Heart right ventricle (tissue), 16 donors: Measurements from ENCODE around the gene NUDT22. TPM values are rescaled to one million over a fixed set of nuclear protein-coding genes. Genes with fewer than 3 reads are reported as not detected.

Experiments
- ATAC-seq, 8 donors: fragments of 200-7000 bp; cut with Tn5 transposase; one replicate each; pipeline ENCODE4 v1.9.1; 2020; ENCODE audit warnings: mild to moderate bottlenecking in 8 of 8, moderate library complexity in 8 of 8, moderate number of reproducible peaks in 1 of 8
- DNase-seq, 2 donors: peaks; one replicate each; pipeline ENCODE4 v3.0.0-alpha.2; 2020
- H3K27ac ChIP-seq, 10 donors: fragments of 200-600 bp; sonication (generic) in 2 of 10; one replicate each; pipeline versions ENCODE4 v1.5.0 to v1.8.0; 2020 to 2022; ENCODE audit warnings: mild to moderate bottlenecking in 3 of 10
- H3K27me3 ChIP-seq, 7 donors: fragments of 200-600 bp; one replicate each; pipeline ENCODE4 v1.8.0; 2021 to 2022; ENCODE audit warnings: mild to moderate bottlenecking in 2 of 7
- H3K36me3 ChIP-seq, 9 donors: fragments of 200-600 bp; sonication (generic) in 1 of 9; one replicate each; pipeline versions ENCODE4 v1.5.0 to v1.8.0; 2020 to 2022; ENCODE audit warnings: mild to moderate bottlenecking in 2 of 9
- H3K4me1 ChIP-seq, 9 donors: fragments of 200-600 bp; sonication (generic) in 1 of 9; one replicate each; pipeline versions ENCODE4 v1.5.0 to v1.8.0; 2020 to 2022; ENCODE audit warnings: mild to moderate bottlenecking in 4 of 9
- H3K4me3 ChIP-seq, 10 donors: fragments of 200-600 bp; sonication (generic) in 2 of 10; one replicate each; pipeline versions ENCODE4 v1.5.0 to v1.8.0; 2020 to 2022; ENCODE audit warnings: mild to moderate bottlenecking in 7 of 10, moderate library complexity in 2 of 10
- H3K9me3 ChIP-seq, 11 donors: fragments of 200-600 bp in 10 of 11; sonication (generic) in 2 of 11; one replicate each; pipeline versions ENCODE4 v1.5.0 to v1.8.0; 2013 to 2022; ENCODE audit warnings: mild to moderate bottlenecking in 2 of 11, control low read depth in 1 of 11, moderate library complexity in 1 of 11
- CTCF ChIP-seq, 9 donors: fragments of 200-600 bp; sonication (generic) in 2 of 9; IDR thresholded peaks; one replicate each; pipeline versions ENCODE4 v1.5.0 to v1.8.0; 2021 to 2022; ENCODE audit warnings: antibody characterized with exemption in 9 of 9, mild to moderate bottlenecking in 5 of 9, moderate library complexity in 1 of 9
- WGBS, 2 donors: extraction: QIAGEN DNeasy Blood & Tissue Kit; methylation state at CpG; one replicate each; pipeline ENCODE4 v1.1.7; 2013; ENCODE audit warnings: inconsistent platforms in 1 of 2; 5-methylcytosine and 5-hydroxymethylcytosine counted together
- intact Hi-C, 10 donors: fragments of 100-400 bp; cut with DNase I; formaldehyde crosslinking; loops; one replicate each; pipeline versions ENCODE4 v1.11.1 to v1.14.2; 2022
- polyA plus RNA-seq, 2 donors: library from polyadenylated mRNA; stranded (reverse); fragments of 200-250 nt; gene quantifications; one replicate each; pipeline ENCODE4 v1.2.3, GENCODE V29; 2013
- total RNA-seq, 10 donors: library from RNA; stranded (reverse); fragmentation: NEBNext Ultra II Directional in 3 of 10; extraction: Animal tissue kit (Norgen Biotek cat#: 25700) in 3 of 10; gene quantifications; one replicate each; pipeline versions ENCODE4 v1.2.1 to v1.2.4, GENCODE V29; 2021 to 2023
- donor health status: Arrhythmogenic right ventricular cardiomyopathy.
- donor health status: ischemic (EF 13 %, LVEDD 7.1; RV severe dilation, severe dysfunction).
- donor health status: healthy with polysubstance abuse.
- donor health status: DM: no; HTN: yes; CAD: no.
- donor health status: DM: no; HTN: no; CAD: no.
- donor health status: ischemic (EF 25% LVEDD 6.9; RV normal size, moderate dysfunction).
- donor health status: ischemic (EF 25% LVEDD 5.7; RV mildly dilated, moderate dysfunction).
- donor health status: healthy.
- donor health status: DM: yes; HTN: yes; CAD: no.
- donor health status: Ischemic cardiomyopathy.
- donor health status: ischemic (EF 35%, LVEDD 5.7; RV mildly dilated, moderate dysfunction).
- donor health status: nonischemic (EF 11% LVEDD 7.7; RV severe dilation, severe dysfunction).
- donor health status: DM: yes; HTN: yes; CAD: no.
- donor health status: PGD.
- donor health status: ischemic (EF 29% LVEDD 5.4; RV normal size, mild dysfunction).
- donor health status: nonischemic (EF 23%, LVEDD 6.1; RV moderate dilation, normal function).

Gene NUDT22
- total and polyA plus RNA-seq, 12 donors, result 57.3 to 95.2 (median 72.6) TPM

GRCh38 chr11:64263947-64264317 lies 37.9 kb downstream of the NUDT22 start:
- no peak overlapping the region for H3K4me3 ChIP-seq
- H3K4me1 ChIP-seq, result peaks cover 18 to 28% (median 22%) of the 10 kb centered on the region in 9 donors
- peaks cover 0 to 83% (median 23%) of the 10 kb centered on the region in 9 donors for H3K36me3 ChIP-seq
- no peak for TF ChIP-seq CTCF (IDR thresholded peaks at IDR 0.05)
- DNase-seq (no peak), ATAC-seq (no peak)
- H3K9me3 ChIP-seq, result no peaks in the 10 kb centered on the region
- 90 to 95% methylated on average over 8 of the region's 8 CpGs for WGBS, 2 donors
- intact Hi-C loops, result no loop called here
- no peaks in the 10 kb centered on the region for H3K27me3 ChIP-seq
- H3K27ac ChIP-seq, result no peak overlapping the region

GRCh38 chr11:64264371-64264852 lies 38.3 kb downstream of the NUDT22 start:
- intact Hi-C loops, result no loop called here
- H3K9me3 ChIP-seq, result no peaks in the 10 kb centered on the region
- ATAC-seq, result no peak
- TF ChIP-seq CTCF (IDR thresholded peaks at IDR 0.05), result no peak
- DNase-seq, result no peak
- peaks cover 0 to 78% (median 23%) of the 10 kb centered on the region in 9 donors for H3K36me3 ChIP-seq
- no peak overlapping the region for H3K27ac ChIP-seq
- no peak overlapping the region for H3K4me3 ChIP-seq
- H3K4me1 ChIP-seq, result peaks cover 18 to 32% (median 24%) of the 10 kb centered on the region in 9 donors
- WGBS, 2 donors, result 90 to 92% methylated on average over 10 of the region's 10 CpGs
- no peaks in the 10 kb centered on the region for H3K27me3 ChIP-seq

- no peak overlapping the region for H3K4me3 ChIP-seq
- DNase-seq (peak in 1 of 2 donors; percentile 15), ATAC-seq (no peak)
- no peak for TF ChIP-seq CTCF (IDR thresholded peaks at IDR 0.05)
- no peaks in the 10 kb centered on the region for H3K9me3 ChIP-seq
- peaks cover 18 to 33% (median 24%) of the 10 kb centered on the region in 9 donors for H3K4me1 ChIP-seq
- H3K27ac ChIP-seq, result no peak overlapping the region
- peaks cover 0 to 68% (median 23%) of the 10 kb centered on the region in 9 donors for H3K36me3 ChIP-seq
- intact Hi-C loops, result loop anchor here in 3 of 10 donors (2.0 kb wide), 2 partner anchors 13 to 15 kb away; partner anchors contain the start of gene PLCB3 (in 1 of the 3)
- no peaks in the 10 kb centered on the region for H3K27me3 ChIP-seq
- WGBS, 2 donors, result 94 to 96% methylated on average over 35 of the region's 35 CpGs
Measured at GRCh38 chr11:64265176-64266160, 39.4 kb downstream of the NUDT22 start.

- TF ChIP-seq CTCF (IDR thresholded peaks at IDR 0.05), result no peak
- intact Hi-C loops, result loop anchor here in 3 of 10 donors (2.0 kb wide), 2 partner anchors 14 to 16 kb away; partner anchors contain the start of gene PLCB3 (in 1 of the 3)
- peak in 1 of 2 donors; percentile 9 for DNase-seq
- no peak for ATAC-seq
- 91 to 92% methylated on average over 15 of the region's 15 CpGs for WGBS, 2 donors
- Histone ChIP-seq H3K27ac (peak overlapping the region in 3 of 10 donors; percentile 95 to 99 (median 99)), H3K9me3 (no peaks in the 10 kb centered on the region), H3K27me3 (no peaks in the 10 kb centered on the region), H3K36me3 (peaks cover 0 to 59% (median 23%) of the 10 kb centered on the region in 9 donors), H3K4me3 (no peak overlapping the region), H3K4me1 (peaks cover 18 to 33% (median 24%) of the 10 kb centered on the region in 9 donors)
Measured at GRCh38 chr11:64266339-64266738, 40.3 kb downstream of the NUDT22 start.
